WI38 (cell line): Measurements from ENCODE around the gene PRKCB.

Experiments used
- H3K4me3 ChIP-seq: 2 replicates; pipeline ENCODE4 v1.5.1; 2011; ENCODE audit warnings: low read depth, mild to moderate bottlenecking, control low read depth, low read length
- CTCF ChIP-seq: IDR thresholded peaks from 2 replicates; pipeline ENCODE4 v1.5.1; 2012; ENCODE audit warnings: low read depth, mild to moderate bottlenecking, control low read depth, low read length

The PRKCB gene

GRCh38 chr16:24166661-24167528 lies 331.1 kb downstream of the PRKCB start:
- no peak for TF ChIP-seq CTCF
- no peak overlapping the region for H3K4me3 ChIP-seq

DNA sequence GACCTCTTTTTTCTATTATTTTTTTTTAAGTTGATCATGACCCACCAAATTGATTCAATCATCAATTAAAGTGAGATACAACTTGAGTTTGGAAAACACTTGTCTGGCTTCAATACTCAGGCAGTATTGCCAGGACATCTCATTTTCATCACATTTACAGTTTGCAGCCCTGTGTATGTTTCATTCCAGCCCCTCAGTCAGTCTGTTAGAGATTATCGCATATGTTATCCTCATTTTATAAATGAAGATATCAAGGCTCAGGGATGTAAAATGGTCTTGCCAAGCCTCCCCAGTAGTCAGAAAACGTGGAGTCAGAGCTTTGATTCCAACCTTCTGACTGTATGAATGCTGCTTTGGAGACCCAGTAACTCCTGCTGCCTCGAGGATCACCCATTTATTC lies 333.1 kb downstream of the PRKCB start:
- H3K4me3 ChIP-seq = no peak overlapping the region
- TF ChIP-seq CTCF = no peak

- H3K4me3 ChIP-seq = no peak overlapping the region
- no peak for TF ChIP-seq CTCF
These were observed 334.6 kb downstream of the PRKCB start for GRCh38 chr16:24170407-24170806.

DNA sequence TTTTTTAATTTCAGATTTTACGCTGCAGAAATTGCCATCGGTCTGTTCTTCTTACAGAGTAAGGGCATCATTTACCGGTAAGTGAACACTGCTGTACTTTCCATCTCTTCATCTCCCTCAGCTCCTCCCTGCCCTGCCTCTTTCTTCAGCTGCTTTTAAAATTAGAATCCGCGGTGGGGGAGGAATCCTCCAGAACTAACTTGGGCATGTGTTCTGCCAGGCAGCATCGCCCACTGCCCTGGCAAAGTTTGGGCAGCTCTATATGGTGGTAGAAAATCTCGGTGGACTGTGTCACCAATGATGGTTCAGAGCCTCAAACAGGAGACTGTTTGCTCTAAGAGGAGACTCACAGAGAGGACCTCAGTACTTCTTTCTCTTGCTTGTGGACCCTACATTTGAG lies 338.7 kb downstream of the PRKCB start:
- no peak overlapping the region for H3K4me3 ChIP-seq
- no peak for TF ChIP-seq CTCF

DNA sequence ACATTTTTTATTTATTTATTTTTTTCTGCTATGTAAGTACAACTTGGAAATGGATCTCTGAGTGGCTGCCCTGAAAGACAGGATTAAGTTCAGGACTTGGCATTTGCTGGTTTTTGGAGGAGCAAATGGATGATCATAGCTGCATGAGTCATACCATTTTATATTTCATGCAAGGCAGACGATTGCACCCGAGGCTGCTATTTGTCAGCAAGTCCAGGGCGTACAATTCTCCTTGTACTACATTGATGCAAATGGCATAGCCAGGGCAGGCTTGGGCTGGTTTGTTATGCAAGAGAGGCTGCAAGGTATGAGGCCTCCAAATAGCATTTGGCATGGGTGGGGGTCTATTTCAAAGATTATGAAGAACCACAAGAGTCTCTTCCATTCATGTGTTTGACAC lies 339.2 kb downstream of the PRKCB start:
- TF ChIP-seq CTCF = no peak
- H3K4me3 ChIP-seq = no peak overlapping the region

DNA sequence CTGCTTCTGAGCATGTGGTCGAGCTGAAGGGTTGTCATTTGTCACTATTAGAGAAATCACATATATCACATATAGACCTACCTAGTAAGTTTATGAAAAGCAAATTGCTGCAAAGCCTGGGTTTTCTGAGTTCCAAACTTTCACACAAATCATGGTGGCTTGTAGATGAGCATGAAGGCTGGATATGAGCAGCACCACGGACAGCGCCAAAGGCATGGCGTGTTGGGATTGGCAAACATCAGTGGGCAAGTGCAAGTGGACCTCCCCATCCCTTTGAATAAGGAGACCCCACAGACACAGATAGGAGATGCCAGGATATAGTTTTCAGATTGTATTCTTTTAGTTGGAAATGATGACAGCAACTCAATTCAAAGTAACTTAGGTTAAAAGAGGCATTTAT lies 342.7 kb downstream of the PRKCB start:
- H3K4me3 ChIP-seq = no peak overlapping the region
- no peak for TF ChIP-seq CTCF

DNA sequence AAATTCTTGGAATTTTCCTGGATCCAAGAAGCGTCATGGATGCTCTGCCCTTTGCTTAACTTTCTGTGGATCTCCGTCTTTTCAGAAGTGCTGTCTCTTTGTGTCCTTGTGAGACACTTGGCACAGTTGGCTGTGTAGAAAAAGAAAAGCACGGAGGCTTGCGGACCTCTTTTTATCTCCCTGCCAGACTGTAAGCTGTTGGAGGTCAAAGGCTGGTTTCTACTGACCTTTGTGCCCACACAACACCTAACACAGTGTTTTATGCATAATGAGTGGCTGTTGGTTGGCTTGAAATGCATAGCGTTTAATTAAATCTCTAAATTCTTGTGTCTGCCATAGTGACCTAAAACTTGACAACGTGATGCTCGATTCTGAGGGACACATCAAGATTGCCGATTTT lies 344.7 kb downstream of the PRKCB start:
- TF ChIP-seq CTCF = no peak

More for the DNA sequence above, 344.7 kb downstream of the PRKCB start:
- no peak overlapping the region for H3K4me3 ChIP-seq
